PC-3 (cell line): ENCODE measurements around the gene CENPA.

Source experiments
- EZH2 ChIP-seq: fragments of 300-600 bp; sonication (generic); IDR thresholded peaks from one replicate; pipeline ENCODE4 v1.6.1; 2017; ENCODE audit warnings: antibody characterized with exemption, mild to moderate bottlenecking, low read length; ENCODE audit not compliant: unreplicated experiment
- TF ChIP-seq, protein P1 (sequence below): fragments of 300-600 bp; sonication (generic); conservative IDR thresholded peaks from 2 replicates; pipeline ENCODE4 v1.5.1; 2017; ENCODE audit warnings: antibody characterized with exemption, low read depth, mild to moderate bottlenecking, low read length

DNA sequence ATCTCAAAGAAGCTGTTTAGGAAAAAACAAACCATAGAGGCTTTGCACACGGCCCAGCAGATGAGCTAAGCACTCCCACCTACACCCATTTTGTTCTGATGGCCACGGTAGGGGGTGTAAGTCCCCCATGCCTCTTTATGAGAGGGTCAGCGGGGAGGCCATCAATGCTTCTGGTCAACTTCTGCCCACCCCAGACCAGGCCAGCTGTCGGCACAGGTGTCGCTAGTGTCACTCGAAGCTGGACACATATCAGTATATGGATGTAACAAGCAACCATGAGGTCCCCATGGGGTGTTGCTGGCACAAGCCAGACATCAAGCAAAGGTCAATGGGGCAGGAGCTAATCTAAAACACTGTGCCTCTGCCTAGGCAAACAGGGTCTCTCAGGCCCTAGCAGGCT lies 45.5 kb upstream of the CENPA start:
- TF ChIP-seq, protein P1, sequence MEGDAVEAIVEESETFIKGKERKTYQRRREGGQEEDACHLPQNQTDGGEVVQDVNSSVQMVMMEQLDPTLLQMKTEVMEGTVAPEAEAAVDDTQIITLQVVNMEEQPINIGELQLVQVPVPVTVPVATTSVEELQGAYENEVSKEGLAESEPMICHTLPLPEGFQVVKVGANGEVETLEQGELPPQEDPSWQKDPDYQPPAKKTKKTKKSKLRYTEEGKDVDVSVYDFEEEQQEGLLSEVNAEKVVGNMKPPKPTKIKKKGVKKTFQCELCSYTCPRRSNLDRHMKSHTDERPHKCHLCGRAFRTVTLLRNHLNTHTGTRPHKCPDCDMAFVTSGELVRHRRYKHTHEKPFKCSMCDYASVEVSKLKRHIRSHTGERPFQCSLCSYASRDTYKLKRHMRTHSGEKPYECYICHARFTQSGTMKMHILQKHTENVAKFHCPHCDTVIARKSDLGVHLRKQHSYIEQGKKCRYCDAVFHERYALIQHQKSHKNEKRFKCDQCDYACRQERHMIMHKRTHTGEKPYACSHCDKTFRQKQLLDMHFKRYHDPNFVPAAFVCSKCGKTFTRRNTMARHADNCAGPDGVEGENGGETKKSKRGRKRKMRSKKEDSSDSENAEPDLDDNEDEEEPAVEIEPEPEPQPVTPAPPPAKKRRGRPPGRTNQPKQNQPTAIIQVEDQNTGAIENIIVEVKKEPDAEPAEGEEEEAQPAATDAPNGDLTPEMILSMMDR = no peak
- TF ChIP-seq EZH2 = no peak
